ENCODE data around the gene GCLM. TPM values are rescaled to one million over a fixed set of nuclear protein-coding genes. Genes with fewer than 3 reads are reported as not detected.
"Not testable (repeated sequence)": the region's sequence is repeated elsewhere in the genome, so short reads cannot be mapped to it uniquely, and the experiment has no call there.

The GCLM gene
- total and polyA plus RNA-seq, 2 donors (not counting 1 experiment from before 2014, with no cell fraction given) = 1.7 to 10.7 TPM

- ATAC-seq (ENCODE audit: low read depth) (no peak), DNase-seq (no peak)
- peaks cover 12 to 71% of the 10 kb centered on the region in 2 experiments for H3K36me3 ChIP-seq (replicated peaks in 1 of 2; ENCODE audit: control extremely low read depth in 1 of 2, control insufficient read depth in 1 of 2, extremely low read depth in 1 of 2, insufficient read depth in 2 of 2, low read length in 1 of 2)
- no peaks in the 10 kb centered on the region for H3K27me3 ChIP-seq (replicated peaks in 1 of 4; ENCODE audit: control extremely low read depth in 1 of 4, control insufficient read depth in 3 of 4, insufficient read depth in 4 of 4, low read length in 3 of 4)
- H3K9ac ChIP-seq (ENCODE audit: low read length) = no peak overlapping the region
- WGBS (ENCODE audit: insufficient coverage) = 100% methylated on average over 1 of the region's 4 CpGs
- H3K4me3 ChIP-seq (ENCODE audit: control extremely low read depth in 1 of 5, extremely low read depth in 1 of 5, insufficient read depth in 1 of 5, low read depth in 2 of 5, low read length in 4 of 5) = no peak overlapping the region
- peaks cover 19% of the 10 kb centered on the region for H3K79me2 ChIP-seq (ENCODE audit: control insufficient read depth, insufficient read depth, low read length)
- ChIA-PET CTCF (no interaction called here), POLR2A (no interaction called here)
- H3K27ac Mint-ChIP-seq = no peak overlapping the region
- peaks cover 9% of the 10 kb centered on the region for H3K4me1 Mint-ChIP-seq
- H2AFZ ChIP-seq (ENCODE audit: insufficient read depth, low read depth, low read length, poor library complexity, severe bottlenecking) = no peak overlapping the region
- H3K27ac ChIP-seq (ENCODE audit: low read length in 2 of 2) = no peak overlapping the region
- H4K20me1 ChIP-seq (ENCODE audit: control insufficient read depth, insufficient read depth, low read length, poor library complexity, severe bottlenecking) = peaks cover 6% of the 10 kb centered on the region
- no peak overlapping the region for H3K4me3 Mint-ChIP-seq
- no peaks in the 10 kb centered on the region for H3K27me3 Mint-ChIP-seq
- peaks cover 4 to 5% of the 10 kb centered on the region in 2 donors for H3K4me1 ChIP-seq (ENCODE audit: control insufficient read depth in 2 of 2, insufficient read depth in 2 of 2, low read length in 2 of 2)
- no peak for TF ChIP-seq EZH2 (IDR thresholded peaks at IDR 0.05; ENCODE audit: borderline replicate concordance, insufficient read depth, low read depth, low read length, poor library complexity, severe bottlenecking)
- TF ChIP-seq CTCF (IDR thresholded peaks at IDR 0.05) = no peak
- no peaks in the 10 kb centered on the region for H3K9me3 Mint-ChIP-seq (ENCODE audit: insufficient read depth)
- intact Hi-C loops (cut with micrococcal nuclease) = loop anchor here (10.0 kb wide), 2 partner anchors 437 to 687 kb away; partner anchors contain the start of genes CCDC18 and TMED5
- no peak overlapping the region for H3K4me2 ChIP-seq (replicated peaks; ENCODE audit: low read depth, low read length, poor library complexity, severe bottlenecking)
- no peaks in the 10 kb centered on the region for H3K9me3 ChIP-seq (ENCODE audit: control extremely low read depth in 1 of 3, control insufficient read depth in 2 of 3, insufficient read depth in 1 of 3, low read length in 2 of 3)
These were observed 37.9 kb downstream of the GCLM start for GRCh38 chr1:93871366-93871765.

GRCh38 chr1:93869653-93870052, 39.6 kb downstream of the GCLM start:
- H3K4me1 Mint-ChIP-seq = peaks cover 7% of the 10 kb centered on the region
- ATAC-seq (ENCODE audit: low read depth) = no peak
- no peak for DNase-seq
- no peak overlapping the region for H3K4me2 ChIP-seq (replicated peaks; ENCODE audit: low read depth, low read length, poor library complexity, severe bottlenecking)
- peaks cover 12 to 58% of the 10 kb centered on the region in 2 experiments for H3K36me3 ChIP-seq (replicated peaks in 1 of 2; ENCODE audit: control extremely low read depth in 1 of 2, control insufficient read depth in 1 of 2, extremely low read depth in 1 of 2, insufficient read depth in 2 of 2, low read length in 1 of 2)
- no peaks in the 10 kb centered on the region for H3K9me3 ChIP-seq (ENCODE audit: control extremely low read depth in 1 of 3, control insufficient read depth in 2 of 3, insufficient read depth in 1 of 3, low read length in 2 of 3)
- H3K4me1 ChIP-seq (ENCODE audit: control insufficient read depth in 2 of 2, insufficient read depth in 2 of 2, low read length in 2 of 2) = no peaks in the 10 kb centered on the region
- H3K79me2 ChIP-seq (ENCODE audit: control insufficient read depth, insufficient read depth, low read length) = peaks cover 14% of the 10 kb centered on the region
- H2AFZ ChIP-seq (ENCODE audit: insufficient read depth, low read depth, low read length, poor library complexity, severe bottlenecking) = no peak overlapping the region
- TF ChIP-seq EZH2 (IDR thresholded peaks at IDR 0.05; ENCODE audit: borderline replicate concordance, insufficient read depth, low read depth, low read length, poor library complexity, severe bottlenecking) = no peak
- TF ChIP-seq CTCF (IDR thresholded peaks at IDR 0.05) = no peak
- no peak overlapping the region for H3K4me3 Mint-ChIP-seq
- H3K27ac ChIP-seq (ENCODE audit: low read length in 2 of 2) = no peak overlapping the region
- no peaks in the 10 kb centered on the region for H3K9me3 Mint-ChIP-seq (ENCODE audit: insufficient read depth)
- H3K27me3 ChIP-seq (replicated peaks in 1 of 4; ENCODE audit: control extremely low read depth in 1 of 4, control insufficient read depth in 3 of 4, insufficient read depth in 4 of 4, low read length in 3 of 4) = no peaks in the 10 kb centered on the region
- H3K27ac Mint-ChIP-seq = no peak overlapping the region
- no peak overlapping the region for H3K9ac ChIP-seq (ENCODE audit: low read length)
- intact Hi-C loops (cut with micrococcal nuclease) = loop anchor here (10.0 kb wide), 2 partner anchors 435 to 685 kb away; partner anchors contain the start of genes CCDC18 and TMED5
- POLR2A ChIA-PET = no interaction called here
- H3K27me3 Mint-ChIP-seq = no peaks in the 10 kb centered on the region
- 100% methylated on average over 1 of the region's 5 CpGs for WGBS (ENCODE audit: insufficient coverage)
- H3K4me3 ChIP-seq (ENCODE audit: control extremely low read depth in 1 of 5, extremely low read depth in 1 of 5, insufficient read depth in 1 of 5, low read depth in 2 of 5, low read length in 4 of 5) = no peak overlapping the region
- CTCF ChIA-PET = no interaction called here
- no peaks in the 10 kb centered on the region for H4K20me1 ChIP-seq (ENCODE audit: control insufficient read depth, insufficient read depth, low read length, poor library complexity, severe bottlenecking)

GRCh38 chr1:93868492-93868891, 40.7 kb downstream of the GCLM start:
- H3K27ac ChIP-seq (ENCODE audit: low read length in 2 of 2); H3K9me3 Mint-ChIP-seq (ENCODE audit: insufficient read depth); H4K20me1 ChIP-seq (ENCODE audit: control insufficient read depth, insufficient read depth, low read length, poor library complexity, severe bottlenecking); DNase-seq; H3K9me3 ChIP-seq (ENCODE audit: control extremely low read depth in 1 of 3, control insufficient read depth in 2 of 3, insufficient read depth in 1 of 3, low read length in 2 of 3); H3K4me3 Mint-ChIP-seq; H2AFZ ChIP-seq (ENCODE audit: insufficient read depth, low read depth, low read length, poor library complexity, severe bottlenecking); H3K9ac ChIP-seq (ENCODE audit: low read length); H3K27me3 ChIP-seq (replicated peaks in 1 of 4; ENCODE audit: control extremely low read depth in 1 of 4, control insufficient read depth in 3 of 4, insufficient read depth in 4 of 4, low read length in 3 of 4); H3K4me1 ChIP-seq (ENCODE audit: control insufficient read depth in 2 of 2, insufficient read depth in 2 of 2, low read length in 2 of 2); ATAC-seq (ENCODE audit: low read depth); CTCF ChIA-PET; intact Hi-C loops (cut with micrococcal nuclease); H3K79me2 ChIP-seq (ENCODE audit: control insufficient read depth, insufficient read depth, low read length); H3K4me1 Mint-ChIP-seq; H3K4me3 ChIP-seq (ENCODE audit: control extremely low read depth in 1 of 5, extremely low read depth in 1 of 5, insufficient read depth in 1 of 5, low read depth in 2 of 5, low read length in 4 of 5); H3K27me3 Mint-ChIP-seq; POLR2A ChIA-PET; H3K4me2 ChIP-seq (replicated peaks; ENCODE audit: low read depth, low read length, poor library complexity, severe bottlenecking): not testable (repeated sequence)
- H3K27ac Mint-ChIP-seq = peak overlapping the region; percentile 10
- no CpG with 5 or more reads among the region's 1 CpG for WGBS (ENCODE audit: insufficient coverage)
- H3K36me3 ChIP-seq (replicated peaks in 1 of 2; ENCODE audit: control extremely low read depth in 1 of 2, control insufficient read depth in 1 of 2, extremely low read depth in 1 of 2, insufficient read depth in 2 of 2, low read length in 1 of 2) = peaks cover 12 to 47% of the 10 kb centered on the region in 2 experiments
